HepG2 (cell line): ENCODE data around the gene C1orf198. TPM values are rescaled to one million over a fixed set of nuclear protein-coding genes. Genes with fewer than 3 reads are reported as not detected.

Experiments used
- ATAC-seq: fragments of 200-7000 bp; cut with Tn5 transposase; 3 replicates; pipeline ENCODE4 v1.9.1; 2020; ENCODE audit warnings: mild to moderate bottlenecking, moderate library complexity
- BruUV-seq: library from RNA; stranded (reverse); fragments of 400-500 nt; replicated peaks from 2 replicates; lab custom pipeline; 2021; lab: Mats Ljungman, UMichigan
- CTCF ChIA-PET: fragments of 300-600 bp; formaldehyde crosslinking; extraction: SDS; loops from one replicate; lab custom pipeline; 2021; ENCODE audit warnings: low total read pairs, inconsistent platforms, low intra/inter-chr PET ratio; lab: Yijun Ruan, JAX
- POLR2A ChIA-PET: fragments of 350-600 bp; sonication (Branson Sonifier 250); formaldehyde crosslinking; loops from one replicate; lab custom pipeline; 2020; ENCODE audit warnings: antibody characterized with exemption, inconsistent platforms; lab: Yijun Ruan, JAX
- DNase-seq: peaks from one replicate; pipeline ENCODE4 v3.0.0-alpha.2; 2015; ENCODE audit warnings: low spot score
- FAIRE-seq: peaks from 3 replicates; lab custom pipeline; 2011; peaks lifted over from hg19 to GRCh38; lab: Jason Lieb, UNC
- H2AFZ ChIP-seq: one replicate; pipeline ENCODE4 v1.6.1; 2011; ENCODE audit warnings: low read length, inconsistent platforms
- H3K27ac ChIP-seq: fragments of 300-600 bp; 3 replicates; pipeline ENCODE4 v1.8.0; 2011; ENCODE audit warnings: mixed run types, mild to moderate bottlenecking, mixed read lengths, low read length, inconsistent platforms; ENCODE audit not compliant: insufficient read depth; ENCODE audit errors: extremely low read length
- H3K27me3 ChIP-seq, 2 experiments: fragments of 200-600 bp in 1 of 2; 2 replicates in 1 of 2; 3 replicates in 1 of 2; pipeline versions ENCODE4 v1.6.0 to v1.8.0; 2011; ENCODE audit warnings: low read length in 2 of 2, mild to moderate bottlenecking in 2 of 2, moderate library complexity in 2 of 2, inconsistent platforms in 1 of 2; ENCODE audit not compliant: insufficient read depth in 2 of 2, control insufficient read depth in 1 of 2
- H3K36me3 ChIP-seq, 2 experiments: fragments of 200-600 bp in 1 of 2; replicated peaks in 1 of 2; 2 replicates in 1 of 2; 3 replicates in 1 of 2; pipeline versions ENCODE4 v1.5.1 to v1.8.0; 2011; ENCODE audit warnings: low read length in 2 of 2, inconsistent platforms in 1 of 2; ENCODE audit not compliant: insufficient read depth in 2 of 2, control insufficient read depth in 1 of 2
- H3K4me1 ChIP-seq: 2 replicates; pipeline ENCODE4 v1.5.1; 2012; ENCODE audit warnings: low read length, inconsistent platforms; ENCODE audit not compliant: insufficient read depth
- H3K4me2 ChIP-seq: 2 replicates; pipeline ENCODE4 v1.6.0; 2011; ENCODE audit warnings: low read depth, low read length, inconsistent platforms
- H3K4me3 ChIP-seq, 3 experiments: fragments of 200-600 bp in 1 of 3; sonication (generic), shearing (Covaris generic) in 1 of 3; replicated peaks in 1 of 3; 2 replicates each; pipeline ENCODE4 v1.5.1; 2011 to 2016; ENCODE audit warnings: low read length in 3 of 3, inconsistent platforms in 2 of 3, low read depth in 2 of 3, mild to moderate bottlenecking in 2 of 3, control low read depth in 1 of 3, mixed read lengths in 1 of 3; ENCODE audit not compliant: insufficient read depth in 1 of 3
- H3K79me2 ChIP-seq: one replicate; pipeline ENCODE4 v1.6.1; 2011; ENCODE audit warnings: low read length, inconsistent platforms; ENCODE audit not compliant: insufficient read depth
- H3K9ac ChIP-seq: 2 replicates; pipeline ENCODE4 v1.6.0; 2011; ENCODE audit warnings: mild to moderate bottlenecking, low read depth, low read length, inconsistent platforms; ENCODE audit not compliant: insufficient read depth
- H3K9me3 ChIP-seq: 2 replicates; pipeline ENCODE4 v1.5.1; 2012; ENCODE audit warnings: mild to moderate bottlenecking, low read length
- H4K20me1 ChIP-seq: 2 replicates; pipeline ENCODE4 v1.6.0; 2011; ENCODE audit warnings: inconsistent platforms, mild to moderate bottlenecking, low read length, moderate library complexity; ENCODE audit not compliant: insufficient read depth
- KLF16 ChIP-seq, 2 experiments: sonication (generic) in 1 of 2; formaldehyde crosslinking in 1 of 2; IDR thresholded peaks; 2 replicates each; pipeline versions ENCODE4 v1.6.1 to v1.8.0; 2016 to 2023; ENCODE audit warnings: missing genetic modification reagents in 2 of 2, missing compliant biosample characterization in 1 of 2
- MLLT10 ChIP-seq: sonication (generic); formaldehyde crosslinking; IDR thresholded peaks from 2 replicates; pipeline ENCODE4 v1.4.0; 2020; ENCODE audit warnings: missing genetic modification reagents
- NR2F2 ChIP-seq: IDR thresholded peaks from 2 replicates; pipeline ENCODE4 v1.6.1; 2012; ENCODE audit warnings: low read depth, inconsistent platforms, borderline replicate concordance
- PBX3 ChIP-seq: sonication (generic); formaldehyde crosslinking; IDR thresholded peaks from 2 replicates; pipeline ENCODE4 v1.8.1; 2023; ENCODE audit warnings: missing genetic modification reagents, inconsistent platforms, borderline replicate concordance
- PITX1 ChIP-seq: sonication (generic); formaldehyde crosslinking; IDR thresholded peaks from 2 replicates; pipeline ENCODE4 v1.5.1; 2020; ENCODE audit warnings: mild to moderate bottlenecking, missing genetic modification reagents
- RELA ChIP-seq: sonication (generic); formaldehyde crosslinking; IDR thresholded peaks from 2 replicates; pipeline ENCODE4 v1.4.0; 2020; ENCODE audit warnings: missing genetic modification reagents
- RNF219 ChIP-seq: sonication (generic); formaldehyde crosslinking; IDR thresholded peaks from 2 replicates; pipeline ENCODE4 v1.5.0; 2020; ENCODE audit warnings: mild to moderate bottlenecking, missing genetic modification reagents
- SAP130 ChIP-seq: IDR thresholded peaks from 2 replicates; pipeline ENCODE4 v1.6.1; 2016; ENCODE audit warnings: low read depth
- SMAD3 ChIP-seq: sonication (generic); formaldehyde crosslinking; IDR thresholded peaks from 2 replicates; pipeline ENCODE4 v1.4.0; 2020; ENCODE audit warnings: missing genetic modification reagents
- SP5 ChIP-seq: IDR thresholded peaks from 2 replicates; pipeline ENCODE4 v1.6.1; 2016; ENCODE audit warnings: low read depth, borderline replicate concordance
- TGIF2 ChIP-seq: IDR thresholded peaks from 2 replicates; pipeline ENCODE4 v1.6.1; 2016; ENCODE audit warnings: control low read depth, missing compliant biosample characterization
- ZBTB46 ChIP-seq: sonication (generic); formaldehyde crosslinking; IDR thresholded peaks from 2 replicates; pipeline ENCODE4 v1.4.0; 2020; ENCODE audit warnings: mild to moderate bottlenecking, missing genetic modification reagents, borderline replicate concordance
- ZGPAT ChIP-seq: IDR thresholded peaks from 2 replicates; pipeline ENCODE4 v1.6.1; 2016; ENCODE audit warnings: mild to moderate bottlenecking
- ZNF101 ChIP-seq: sonication (generic); formaldehyde crosslinking; IDR thresholded peaks from 2 replicates; pipeline ENCODE4 v1.4.0; 2020; ENCODE audit warnings: mild to moderate bottlenecking, low read depth, missing genetic modification reagents, borderline replicate concordance
- ZNF124 ChIP-seq: sonication (generic); formaldehyde crosslinking; IDR thresholded peaks from 2 replicates; pipeline ENCODE4 v1.4.0; 2020; ENCODE audit warnings: missing genetic modification reagents
- ZNF577 ChIP-seq: sonication (generic); formaldehyde crosslinking; IDR thresholded peaks from 2 replicates; pipeline ENCODE4 v1.4.0; 2020; ENCODE audit warnings: mild to moderate bottlenecking, low read depth, missing genetic modification reagents, borderline replicate concordance
- WGBS: methylation state at CpG from one replicate; pipeline ENCODE4 v1.1.6; 2017; ENCODE audit warnings: low lambda C conversion rate; 5-methylcytosine and 5-hydroxymethylcytosine counted together
- in situ Hi-C: cut with HindIII; loops from 2 replicates; pipeline ENCODE4 v1.10.0; 2017; ENCODE audit warnings: low pct_unique_long_range_greater_than_20kb; ENCODE audit not compliant: extremely low pct_ligation_motif_present
- intact Hi-C: fragments of 100-400 bp; cut with micrococcal nuclease; formaldehyde crosslinking; loops from one replicate; pipeline ENCODE4 v1.10.0; 2022; ENCODE audit not compliant: unreplicated experiment
- polyA plus RNA-seq, 8 experiments: library from polyadenylated mRNA; depleted of rRNA in 3 of 8; stranded (reverse) in 7 of 8; unstranded in 1 of 8; fragments of >200 nt; fragmentation: Illumina TruSeq in 4 of 8; extraction: Trizol in 4 of 8; gene quantifications; 2 replicates each; pipeline versions ENCODE4 v1.2.1 to v1.2.3, GENCODE V29; 2011 to 2016; ENCODE audit warnings: low read depth in 4 of 8, missing spikeins in 1 of 8, mixed read lengths in 1 of 8; ENCODE audit not compliant: insufficient read depth in 1 of 8
- total RNA-seq, 5 experiments: library from RNA; depleted of rRNA; stranded (reverse); fragments of >200 nt; fragmentation: Illumina TruSeq; extraction: Trizol; gene quantifications; 2 replicates each; pipeline ENCODE4 v1.2.3, GENCODE V29; 2016; ENCODE audit warnings: low read depth in 1 of 5

Gene C1orf198
- total and polyA plus RNA-seq, 2 of the 13 experiments (the other 11 are each of a cell fraction or from before 2014, with no cell fraction given), result 12.7 to 13.4 TPM

GRCh38 chr1:230812568-230812967, 55.8 kb downstream of the C1orf198 start:
- Histone ChIP-seq H3K4me2 (no peak overlapping the region), H4K20me1 (no peaks in the 10 kb centered on the region), H3K36me3 (no peaks in the 10 kb centered on the region), H3K9me3 (peaks cover 8% of the 10 kb centered on the region), H3K27me3 (peaks cover 0 to 4% of the 10 kb centered on the region in 2 experiments; a peak in 3 of 5 replicates), H3K79me2 (no peaks in the 10 kb centered on the region), H3K27ac (no peak overlapping the region), H3K4me3 (no peak overlapping the region), H3K4me1 (no peaks in the 10 kb centered on the region), H3K9ac (no peak overlapping the region), H2AFZ (no peak overlapping the region)
- in situ Hi-C loops, result no loop called here
- 14% methylated on average over 2 of the region's 2 CpGs for WGBS
- no TSS peak for BruUV-seq
- POLR2A ChIA-PET, result no interaction called here
- TF ChIP-seq PBX3 (no peak), NR2F2 (no peak), SAP130 (no peak), ZGPAT (no peak), TGIF2 (no peak), PITX1 (CRISPR knock-in tag) (no peak), RELA (no peak), KLF16 (CRISPR knock-in tag; IDR thresholded peaks at IDR 0.05) (no peak), ZNF101 (CRISPR knock-in tag) (no peak), ZBTB46 (CRISPR knock-in tag) (no peak), RNF219 (CRISPR knock-in tag) (no peak), ZNF124 (CRISPR knock-in tag) (no peak), ZNF577 (CRISPR knock-in tag) (no peak), SP5 (CRISPR knock-in tag) (no peak), MLLT10 (CRISPR knock-in tag) (no peak), SMAD3 (CRISPR knock-in tag) (no peak)
- FAIRE-seq, result no peak
- no peak for ATAC-seq
- DNase-seq, result no peak
- CTCF ChIA-PET, result no interaction called here
- intact Hi-C loops, result no loop called here
